Pancreas (tissue), 10 donors: ENCODE results near the gene FAM163B. TPM values are rescaled to one million over a fixed set of nuclear protein-coding genes. Genes with fewer than 3 reads are reported as not detected.

Experiments
- ATAC-seq, 4 donors: fragments of 200-7000 bp; cut with Tn5 transposase; one replicate each; pipeline versions ENCODE4 v1.8.0 to v1.9.1; 2020; ENCODE audit warnings: mild to moderate bottlenecking in 4 of 4, moderate library complexity in 4 of 4
- DNase-seq, 6 donors: peaks; one replicate each; pipeline ENCODE4 v3.0.0-alpha.2; 2020
- FAIRE-seq: peaks from 2 replicates; lab custom pipeline; 2012; peaks lifted over from hg19 to GRCh38; lab: Jason Lieb, UNC
- H3K27ac ChIP-seq, 4 donors: fragments of 200-600 bp; sonication (generic); 1 replicate in 3 of 4; 2 replicates in 1 of 4; pipeline versions ENCODE4 v1.5.0 to v1.8.0; 2020
- H3K27me3 ChIP-seq, 4 donors: fragments of 200-600 bp; one replicate each; pipeline ENCODE4 v1.8.0; 2021
- H3K36me3 ChIP-seq, 3 donors: fragments of 200-600 bp; sonication (generic) in 1 of 3; one replicate each; pipeline versions ENCODE4 v1.5.0 to v1.8.0; 2020 to 2021
- H3K4me1 ChIP-seq, 3 donors: fragments of 200-600 bp; one replicate each; pipeline ENCODE4 v1.8.0; 2021
- H3K4me3 ChIP-seq, 4 donors: fragments of 200-600 bp; sonication (generic) in 2 of 4; one replicate each; pipeline versions ENCODE4 v1.5.0 to v1.8.0; 2020 to 2021
- H3K9me3 ChIP-seq, 4 donors: fragments of 200-600 bp; one replicate each; pipeline ENCODE4 v1.8.0; 2021
- WGBS, 2 donors: extraction: QIAGEN DNeasy Blood & Tissue Kit; methylation state at CpG; one replicate each; pipeline ENCODE4 v1.1.7; 2013; 5-methylcytosine and 5-hydroxymethylcytosine counted together
- intact Hi-C, 3 donors: fragments of 100-400 bp; cut with DNase I; formaldehyde crosslinking; loops; one replicate each; pipeline versions ENCODE4 v1.11.1 to v1.14.2; 2022
- polyA plus RNA-seq, 2 donors: library from polyadenylated mRNA; stranded (reverse); fragments of 200-250 nt; gene quantifications; one replicate each; pipeline ENCODE4 v1.2.3, GENCODE V29; 2013
- total RNA-seq, 6 donors: library from RNA; stranded (reverse); fragmentation: NEBNext Ultra II Directional in 4 of 6; extraction: Animal tissue kit (Norgen Biotek cat#: 25700) in 4 of 6; gene quantifications; one replicate each; pipeline versions ENCODE4 v1.2.1 to v1.2.4, GENCODE V29; 2021 to 2023
- TF ChIP-seq, protein P1 (sequence below), 4 donors: fragments of 200-600 bp; sonication (generic) in 3 of 4; IDR thresholded peaks; one replicate each; pipeline versions ENCODE4 v1.5.0 to v1.8.0; 2021; ENCODE audit warnings: antibody characterized with exemption in 4 of 4
- donor health status: healthy with polysubstance abuse.
- donor health status: DM: no; HTN: no; CAD: no; lungs with moderate emphysema.
- donor health status: DM: no; HTN: no; CAD: no.
- donor health status: control.
- donor health status: control.
- donor health status: Bipolar disorder and iron deficiency.
- donor health status: DM: yes; HTN: yes; CAD: no.
- donor health status: DM: no; HTN: no; CAD: no.
- donor health status: DM: no; HTN: no; CAD: no.
- donor health status: DM: yes; HTN: yes; CAD: no.

The FAM163B gene
- total RNA-seq: not detected
- not detected for polyA plus RNA-seq

DNA sequence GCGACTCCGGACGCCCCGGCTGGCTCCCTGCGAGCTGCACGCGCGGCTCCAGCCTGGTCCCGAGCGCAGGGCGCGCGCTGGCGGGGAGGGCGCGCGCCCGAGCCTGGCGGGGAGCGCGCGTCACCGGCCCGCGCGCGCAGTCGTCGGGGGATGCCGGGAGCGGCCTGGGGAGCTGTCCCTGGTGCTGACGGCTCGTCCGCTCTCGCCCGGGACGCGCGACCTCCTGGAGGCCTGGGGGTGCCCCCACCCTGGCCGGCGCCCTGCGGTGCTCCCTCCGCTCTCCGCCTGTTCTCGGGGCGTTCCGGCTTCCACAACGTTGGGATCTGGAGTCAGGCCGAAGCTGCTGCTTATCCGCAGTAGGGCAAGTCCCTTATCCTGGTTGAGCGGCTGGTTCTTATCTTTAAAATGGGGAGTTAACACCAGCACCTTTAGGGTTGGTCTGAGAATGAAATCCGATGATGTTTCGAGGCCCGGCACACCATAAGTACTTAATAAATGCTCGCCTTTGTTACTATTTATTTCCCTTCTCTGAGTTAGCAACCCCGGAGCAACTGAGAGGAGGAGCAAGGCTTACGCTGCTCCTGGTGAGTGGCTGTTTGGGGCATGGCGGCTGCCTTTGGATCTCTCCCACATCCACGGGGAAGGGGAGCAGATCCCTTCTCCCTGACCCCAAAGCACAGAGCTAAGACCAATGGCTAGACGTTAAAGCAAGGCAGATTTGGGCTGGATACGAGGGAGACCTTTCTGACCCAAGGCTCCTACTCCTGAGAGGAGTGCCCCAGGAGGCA lies at the start of gene FAM163B:
FAM163B (minus strand) TSS at position 79 of the 788 bp plus-strand sequence. CDS start 29,166 bp downstream, outside the sequence.
- Histone ChIP-seq H3K27ac (no peak within 1 kb of the TSS), H3K27me3 (peaks cover 0 to 6% (median 2%) of the 10 kb centered on the region in 4 donors), H3K36me3 (no peaks in the 10 kb centered on the region), H3K4me3 (peak within 1 kb of the TSS in 1 of 4 donors; percentile 22), H3K4me1 (no peaks in the 10 kb centered on the region), H3K9me3 (no peaks in the 10 kb centered on the region)
- 9 to 11% methylated on average over 40 to 61 of the region's 61 CpGs for WGBS, 2 donors
- DNase-seq (peak in 5 of 6 donors; percentile 32 to 86 (median 58)), ATAC-seq (peak; percentile 88 to 98 (median 96)), FAIRE-seq (no peak)
- TF ChIP-seq, protein P1, sequence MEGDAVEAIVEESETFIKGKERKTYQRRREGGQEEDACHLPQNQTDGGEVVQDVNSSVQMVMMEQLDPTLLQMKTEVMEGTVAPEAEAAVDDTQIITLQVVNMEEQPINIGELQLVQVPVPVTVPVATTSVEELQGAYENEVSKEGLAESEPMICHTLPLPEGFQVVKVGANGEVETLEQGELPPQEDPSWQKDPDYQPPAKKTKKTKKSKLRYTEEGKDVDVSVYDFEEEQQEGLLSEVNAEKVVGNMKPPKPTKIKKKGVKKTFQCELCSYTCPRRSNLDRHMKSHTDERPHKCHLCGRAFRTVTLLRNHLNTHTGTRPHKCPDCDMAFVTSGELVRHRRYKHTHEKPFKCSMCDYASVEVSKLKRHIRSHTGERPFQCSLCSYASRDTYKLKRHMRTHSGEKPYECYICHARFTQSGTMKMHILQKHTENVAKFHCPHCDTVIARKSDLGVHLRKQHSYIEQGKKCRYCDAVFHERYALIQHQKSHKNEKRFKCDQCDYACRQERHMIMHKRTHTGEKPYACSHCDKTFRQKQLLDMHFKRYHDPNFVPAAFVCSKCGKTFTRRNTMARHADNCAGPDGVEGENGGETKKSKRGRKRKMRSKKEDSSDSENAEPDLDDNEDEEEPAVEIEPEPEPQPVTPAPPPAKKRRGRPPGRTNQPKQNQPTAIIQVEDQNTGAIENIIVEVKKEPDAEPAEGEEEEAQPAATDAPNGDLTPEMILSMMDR (IDR thresholded peaks at IDR 0.05): no peak
- intact Hi-C loops: no loop called here

DNA sequence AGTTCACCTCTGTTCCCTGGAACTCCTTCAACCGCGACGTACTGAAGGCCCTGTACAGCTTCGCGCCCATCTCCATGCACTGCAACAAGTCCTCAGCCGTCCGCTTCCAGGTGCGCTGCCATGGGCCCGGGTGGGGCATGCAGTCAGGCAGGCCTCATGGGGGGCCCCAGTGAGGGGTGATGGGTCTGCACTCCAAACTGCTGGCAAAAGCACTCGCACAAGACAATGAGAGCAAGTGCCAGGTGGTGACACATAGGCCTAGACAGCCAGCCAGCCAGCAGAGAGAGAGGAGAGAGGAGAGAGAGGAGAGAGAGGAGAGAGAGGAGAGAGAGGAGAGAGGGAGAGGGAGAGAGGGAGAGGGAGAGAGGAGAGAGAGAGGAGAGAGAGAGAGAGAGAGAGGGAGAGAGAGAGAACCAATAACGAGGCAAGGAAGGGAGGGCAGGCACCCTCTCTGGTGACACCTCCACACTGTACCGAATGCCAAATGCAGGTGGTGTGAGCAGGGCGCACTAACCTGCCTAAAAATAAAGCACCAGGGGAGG lies 48.0 kb upstream of the FAM163B start:
- no peak for FAIRE-seq
- no peaks in the 10 kb centered on the region for H3K9me3 ChIP-seq
- peak in 1 of 4 donors; percentile 1 for ATAC-seq
- TF ChIP-seq, protein P1 (IDR thresholded peaks at IDR 0.05): no peak
- no peak overlapping the region for H3K27ac ChIP-seq
- WGBS, 2 donors: 49 to 58% methylated on average over 13 of the region's 13 CpGs
- intact Hi-C loops: no loop called here
- DNase-seq: peak in 1 of 6 donors; percentile 76
- no peaks in the 10 kb centered on the region for H3K36me3 ChIP-seq
- no peak overlapping the region for H3K4me3 ChIP-seq
- no peaks in the 10 kb centered on the region for H3K27me3 ChIP-seq
- peaks cover 8 to 15% (median 13%) of the 10 kb centered on the region in 3 donors for H3K4me1 ChIP-seq

DNA sequence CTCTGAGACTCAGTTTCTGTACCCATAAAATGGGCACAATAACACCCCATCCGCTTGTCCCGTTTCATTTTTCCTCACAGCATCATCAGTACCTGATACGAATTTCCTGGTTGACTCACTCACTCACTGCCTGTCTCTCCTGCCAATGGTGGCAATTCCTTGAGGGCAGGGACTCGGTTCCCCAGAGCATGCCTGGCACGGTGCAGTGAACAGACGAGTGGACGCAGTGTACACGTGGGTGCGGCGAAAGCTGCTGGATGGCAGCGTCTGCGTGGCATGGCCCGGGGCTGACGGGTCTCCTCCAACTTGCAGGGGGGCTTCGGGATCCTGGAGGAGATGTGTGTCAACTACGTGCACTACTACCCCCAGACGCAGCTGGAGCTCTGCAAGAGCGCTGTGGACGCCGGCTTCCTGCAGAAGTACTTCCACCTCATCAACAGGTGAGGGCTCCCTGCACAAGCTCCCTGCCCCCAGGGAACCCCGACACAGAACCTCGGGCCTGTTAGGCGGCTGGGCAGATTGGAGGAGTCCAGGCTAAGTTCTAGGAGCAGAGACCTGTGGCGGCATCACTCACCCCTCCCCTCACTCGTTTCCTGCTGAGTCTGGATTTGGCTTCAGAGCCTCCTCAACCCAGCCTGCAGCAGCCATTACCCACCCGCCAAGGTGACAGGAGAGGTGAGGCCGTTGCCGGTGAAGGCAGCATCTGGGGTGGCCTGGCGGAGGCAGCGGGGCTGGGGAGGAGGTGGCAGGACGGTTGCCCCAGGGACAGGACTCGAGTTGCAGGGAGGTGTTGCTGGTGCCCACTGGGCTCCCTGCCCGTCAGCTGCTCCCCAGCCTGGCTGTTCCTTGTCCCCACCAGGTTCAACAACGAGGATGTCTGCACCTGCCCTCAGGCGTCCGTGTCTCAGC lies 47.3 kb upstream of the FAM163B start:
- Histone ChIP-seq H3K27me3 (no peaks in the 10 kb centered on the region), H3K27ac (no peak overlapping the region), H3K4me1 (peaks cover 8 to 15% (median 13%) of the 10 kb centered on the region in 3 donors), H3K36me3 (no peaks in the 10 kb centered on the region), H3K9me3 (no peaks in the 10 kb centered on the region), H3K4me3 (no peak overlapping the region)
- ATAC-seq: no peak
- intact Hi-C loops: no loop called here
- TF ChIP-seq, protein P1 (IDR thresholded peaks at IDR 0.05): no peak
- DNase-seq: peak in 1 of 6 donors; percentile 64
- FAIRE-seq: no peak
- WGBS, 2 donors: 42 to 43% methylated on average over 36 of the region's 36 CpGs

DNA sequence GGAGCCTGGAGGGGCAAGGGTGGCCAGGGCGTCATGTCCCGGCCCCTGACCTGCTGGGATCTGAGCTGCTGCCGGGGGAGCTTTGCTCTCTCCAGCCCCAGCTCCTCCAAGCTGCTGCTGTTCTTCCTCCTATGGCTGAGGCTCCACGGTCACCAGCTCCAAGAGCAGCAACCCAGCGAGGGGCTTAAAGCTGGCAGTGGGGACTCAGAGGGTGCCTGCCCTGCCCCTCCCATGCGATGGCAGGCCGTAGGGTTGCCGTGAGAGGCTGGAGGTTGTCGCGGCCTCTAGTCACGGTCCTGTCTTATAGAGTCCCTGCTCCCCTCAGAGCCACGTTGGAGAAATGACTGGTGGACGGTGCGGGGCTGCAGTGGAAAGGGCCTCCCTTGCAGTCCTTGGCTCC lies 46.5 kb upstream of the FAM163B start:
- FAIRE-seq (no peak), DNase-seq (peak in 1 of 6 donors; percentile 57), ATAC-seq (no peak)
- Histone ChIP-seq H3K4me1 (peaks cover 8 to 15% (median 13%) of the 10 kb centered on the region in 3 donors), H3K4me3 (no peak overlapping the region), H3K9me3 (no peaks in the 10 kb centered on the region), H3K36me3 (no peaks in the 10 kb centered on the region), H3K27ac (no peak overlapping the region), H3K27me3 (no peaks in the 10 kb centered on the region)
- WGBS, 2 donors: 44 to 46% methylated on average over 14 of the region's 14 CpGs
- TF ChIP-seq, protein P1 (IDR thresholded peaks at IDR 0.05): no peak
- intact Hi-C loops: no loop called here
